ENCODE results near the gene PGAP1.

- TF ChIP-seq, protein P1, sequence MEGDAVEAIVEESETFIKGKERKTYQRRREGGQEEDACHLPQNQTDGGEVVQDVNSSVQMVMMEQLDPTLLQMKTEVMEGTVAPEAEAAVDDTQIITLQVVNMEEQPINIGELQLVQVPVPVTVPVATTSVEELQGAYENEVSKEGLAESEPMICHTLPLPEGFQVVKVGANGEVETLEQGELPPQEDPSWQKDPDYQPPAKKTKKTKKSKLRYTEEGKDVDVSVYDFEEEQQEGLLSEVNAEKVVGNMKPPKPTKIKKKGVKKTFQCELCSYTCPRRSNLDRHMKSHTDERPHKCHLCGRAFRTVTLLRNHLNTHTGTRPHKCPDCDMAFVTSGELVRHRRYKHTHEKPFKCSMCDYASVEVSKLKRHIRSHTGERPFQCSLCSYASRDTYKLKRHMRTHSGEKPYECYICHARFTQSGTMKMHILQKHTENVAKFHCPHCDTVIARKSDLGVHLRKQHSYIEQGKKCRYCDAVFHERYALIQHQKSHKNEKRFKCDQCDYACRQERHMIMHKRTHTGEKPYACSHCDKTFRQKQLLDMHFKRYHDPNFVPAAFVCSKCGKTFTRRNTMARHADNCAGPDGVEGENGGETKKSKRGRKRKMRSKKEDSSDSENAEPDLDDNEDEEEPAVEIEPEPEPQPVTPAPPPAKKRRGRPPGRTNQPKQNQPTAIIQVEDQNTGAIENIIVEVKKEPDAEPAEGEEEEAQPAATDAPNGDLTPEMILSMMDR (IDR thresholded peaks at IDR 0.05): no peak
- TF ChIP-seq POLR2A (IDR thresholded peaks at IDR 0.05) (no peak), EP300 (IDR thresholded peaks at IDR 0.05) (no peak)
These were observed 50.1 kb downstream of the PGAP1 start for GRCh38 chr2:196876364-196876763.

Measured in tibial nerve (tissue), 4 donors.